NCI-H446 treated with DMSO at 0.1 percent for 48 hours (cell line): ENCODE measurements around the gene TMC4.
A peak's percentile ranks its signal among the peaks of the same experiment; 100 is the strongest.
"Not testable (repeated sequence)": the region's sequence is repeated elsewhere in the genome, so short reads cannot be mapped to it uniquely, and the experiment has no call there.

Source experiments
- DNase-seq: peaks from one replicate; lab custom pipeline; 2025; lab: John Stamatoyannopoulos, UW

The TMC4 gene

GRCh38 chr19:54203151-54203611 is 30.2 kb upstream of the TMC4 start:
- DNase-seq = no peak

GRCh38 chr19:54201980-54202379 is 29.0 kb upstream of the TMC4 start:
- no peak for DNase-seq

DNA sequence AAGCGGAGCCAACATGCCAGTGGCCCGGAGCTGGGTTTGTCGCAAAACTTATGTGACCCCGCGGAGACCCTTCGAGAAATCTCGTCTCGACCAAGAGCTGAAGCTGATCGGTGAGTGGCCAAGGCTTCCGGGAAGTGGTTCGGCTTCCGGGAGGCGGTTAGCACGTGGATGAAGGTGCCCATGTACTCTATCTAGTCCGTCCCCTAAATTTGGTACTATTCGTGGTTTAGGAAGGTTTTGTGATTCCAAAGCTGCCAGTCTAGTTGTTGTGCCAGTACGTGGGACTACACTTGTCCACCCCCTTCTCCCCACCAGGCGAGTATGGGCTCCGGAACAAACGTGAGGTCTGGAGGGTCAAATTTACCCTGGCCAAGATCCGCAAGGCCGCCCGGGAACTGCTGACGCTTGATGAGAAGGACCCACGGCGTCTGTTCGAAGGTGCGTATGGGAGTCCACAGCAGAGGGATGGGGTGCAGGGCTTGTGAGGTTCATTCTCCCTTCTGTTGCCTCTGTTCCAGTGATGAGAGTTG is 28.3 kb upstream of the TMC4 start:
- DNase-seq = no peak

- DNase-seq = no peak
These were observed 26.4 kb upstream of the TMC4 start for GRCh38 chr19:54199401-54199800.

GRCh38 chr19:54197121-54197520 is 24.2 kb upstream of the TMC4 start:
- no peak for DNase-seq

GRCh38 chr19:54196536-54196935 is 23.6 kb upstream of the TMC4 start:
- no peak for DNase-seq

GRCh38 chr19:54194463-54194862 is 21.5 kb upstream of the TMC4 start:
- DNase-seq = not testable (repeated sequence)

GRCh38 chr19:54193011-54193410 is 20.1 kb upstream of the TMC4 start:
- DNase-seq = no peak

- no peak for DNase-seq
These were observed 19.0 kb upstream of the TMC4 start for GRCh38 chr19:54191811-54192453.

GRCh38 chr19:54191011-54191810 is 18.3 kb upstream of the TMC4 start, which contains the start of gene TSEN34:
Gene TSEN34 (plus strand): TSS chr19:54191308. CDS start chr19:54191365, 57 bp downstream.
- peak; percentile 74 for DNase-seq

GRCh38 chr19:54190503-54191010 is 17.6 kb upstream of the TMC4 start:
- DNase-seq = peak; percentile 99

GRCh38 chr19:54189735-54190502 is 17.0 kb upstream of the TMC4 start:
- DNase-seq = peak; percentile 100

- no peak for DNase-seq
These were observed 16.3 kb upstream of the TMC4 start, which contains the start of gene MBOAT7 for GRCh38 chr19:54189145-54189734. Gene MBOAT7 (minus strand): TSS chr19:54189580. CDS start chr19:54188508, 1,072 bp downstream.

- no peak for DNase-seq
These were observed 15.4 kb upstream of the TMC4 start for GRCh38 chr19:54188215-54188871.

DNA sequence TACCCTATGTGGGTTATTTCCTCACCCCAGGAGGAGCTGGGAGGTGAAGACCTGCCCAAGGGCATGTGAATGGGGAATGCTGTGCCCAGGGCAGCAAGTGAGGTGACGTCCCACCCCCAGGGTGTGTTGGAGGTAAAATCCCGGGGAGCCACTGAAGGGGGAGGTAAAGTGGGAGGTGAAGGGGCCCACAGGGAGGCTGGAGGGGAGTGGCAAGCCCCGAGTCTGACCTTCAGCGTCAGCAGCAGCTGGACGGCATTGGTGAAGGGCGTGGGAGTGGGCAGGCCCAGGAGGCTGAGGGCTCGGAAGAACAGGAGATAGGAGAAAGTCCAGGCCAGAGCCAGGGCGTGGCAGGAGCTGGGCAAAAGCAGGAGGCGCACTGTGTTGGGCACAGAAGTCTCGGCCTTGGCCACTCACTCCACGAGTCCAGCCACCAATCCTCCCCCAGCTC is 14.0 kb upstream of the TMC4 start:
- no peak for DNase-seq

GRCh38 chr19:54186351-54186750 is 13.4 kb upstream of the TMC4 start:
- DNase-seq = no peak

- no peak for DNase-seq
These were observed 10.5 kb upstream of the TMC4 start for GRCh38 chr19:54183431-54183830.

GRCh38 chr19:54181894-54182293 is 8.9 kb upstream of the TMC4 start:
- not testable (repeated sequence) for DNase-seq

- DNase-seq = no peak
These were observed 7.7 kb upstream of the TMC4 start for GRCh38 chr19:54180691-54181091.

DNA sequence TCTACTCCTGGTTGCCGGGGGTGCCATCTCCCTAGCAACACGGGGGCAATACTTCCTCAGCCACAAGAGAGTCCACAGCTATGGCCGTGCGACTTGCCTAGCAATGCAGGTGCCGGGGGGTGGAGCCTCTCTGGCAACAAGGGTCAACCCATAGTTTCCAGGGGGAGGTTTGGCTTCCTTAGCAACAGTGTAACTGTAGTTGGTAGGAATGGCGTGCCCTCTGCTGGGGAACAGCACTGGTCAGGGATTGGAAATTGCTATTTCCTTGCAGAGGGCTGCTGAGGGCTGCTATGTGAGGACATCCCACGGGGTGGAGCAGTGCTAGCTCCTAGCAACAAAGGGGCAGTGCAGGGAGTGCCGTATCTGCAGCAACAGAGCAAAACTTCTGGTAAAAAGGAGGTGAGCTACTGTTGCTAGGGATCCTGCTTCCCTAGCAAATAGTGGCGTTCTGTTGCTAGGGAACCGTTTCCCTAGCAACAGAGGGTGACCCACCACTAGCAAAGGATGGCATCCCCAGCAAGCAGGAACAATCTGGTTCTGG is 7.0 kb upstream of the TMC4 start:
- DNase-seq = no peak
